Measurements from ENCODE around the gene PAOX.
"Not testable (repeated sequence)": the region's sequence is repeated elsewhere in the genome, so short reads cannot be mapped to it uniquely, and the experiment has no call there.

DNA sequence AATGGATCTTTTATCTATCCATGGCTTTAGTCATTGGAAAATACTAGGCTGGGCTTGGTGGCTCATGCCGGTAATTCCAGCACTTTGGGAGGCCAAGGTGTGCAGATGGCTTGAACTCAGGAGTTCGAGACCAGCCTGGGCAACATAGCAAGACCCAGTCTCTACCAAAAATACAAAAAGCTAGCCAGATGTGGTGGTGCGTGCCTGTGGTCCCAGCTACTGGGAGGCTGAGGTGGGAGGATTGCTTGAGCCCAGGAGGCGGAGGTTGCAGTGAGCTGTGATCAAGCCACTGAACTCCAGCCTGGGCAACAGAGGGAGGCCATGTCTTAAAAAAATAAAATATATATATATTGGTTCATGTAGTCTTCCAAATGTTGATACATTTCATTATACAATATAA lies 7.9 kb downstream of the PAOX start:
- TF ChIP-seq, protein P1, sequence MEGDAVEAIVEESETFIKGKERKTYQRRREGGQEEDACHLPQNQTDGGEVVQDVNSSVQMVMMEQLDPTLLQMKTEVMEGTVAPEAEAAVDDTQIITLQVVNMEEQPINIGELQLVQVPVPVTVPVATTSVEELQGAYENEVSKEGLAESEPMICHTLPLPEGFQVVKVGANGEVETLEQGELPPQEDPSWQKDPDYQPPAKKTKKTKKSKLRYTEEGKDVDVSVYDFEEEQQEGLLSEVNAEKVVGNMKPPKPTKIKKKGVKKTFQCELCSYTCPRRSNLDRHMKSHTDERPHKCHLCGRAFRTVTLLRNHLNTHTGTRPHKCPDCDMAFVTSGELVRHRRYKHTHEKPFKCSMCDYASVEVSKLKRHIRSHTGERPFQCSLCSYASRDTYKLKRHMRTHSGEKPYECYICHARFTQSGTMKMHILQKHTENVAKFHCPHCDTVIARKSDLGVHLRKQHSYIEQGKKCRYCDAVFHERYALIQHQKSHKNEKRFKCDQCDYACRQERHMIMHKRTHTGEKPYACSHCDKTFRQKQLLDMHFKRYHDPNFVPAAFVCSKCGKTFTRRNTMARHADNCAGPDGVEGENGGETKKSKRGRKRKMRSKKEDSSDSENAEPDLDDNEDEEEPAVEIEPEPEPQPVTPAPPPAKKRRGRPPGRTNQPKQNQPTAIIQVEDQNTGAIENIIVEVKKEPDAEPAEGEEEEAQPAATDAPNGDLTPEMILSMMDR (IDR thresholded peaks at IDR 0.05): not testable (repeated sequence)
- TF ChIP-seq POLR2A, EP300 (IDR thresholded peaks at IDR 0.05): not testable (repeated sequence)
